Ramos (cell line): ENCODE results near the gene TEX55.
"Not testable (repeated sequence)": the region's sequence is repeated elsewhere in the genome, so short reads cannot be mapped to it uniquely, and the experiment has no call there.

Experiments
- in situ Hi-C: fragments of 300-500 bp; cut with MboI; formaldehyde crosslinking; loops from one replicate; pipeline ENCODE4 v1.14.3; 2022; ENCODE audit warnings: low sequenced_read_pairs; ENCODE audit not compliant: unreplicated experiment

TEX55 gene

DNA sequence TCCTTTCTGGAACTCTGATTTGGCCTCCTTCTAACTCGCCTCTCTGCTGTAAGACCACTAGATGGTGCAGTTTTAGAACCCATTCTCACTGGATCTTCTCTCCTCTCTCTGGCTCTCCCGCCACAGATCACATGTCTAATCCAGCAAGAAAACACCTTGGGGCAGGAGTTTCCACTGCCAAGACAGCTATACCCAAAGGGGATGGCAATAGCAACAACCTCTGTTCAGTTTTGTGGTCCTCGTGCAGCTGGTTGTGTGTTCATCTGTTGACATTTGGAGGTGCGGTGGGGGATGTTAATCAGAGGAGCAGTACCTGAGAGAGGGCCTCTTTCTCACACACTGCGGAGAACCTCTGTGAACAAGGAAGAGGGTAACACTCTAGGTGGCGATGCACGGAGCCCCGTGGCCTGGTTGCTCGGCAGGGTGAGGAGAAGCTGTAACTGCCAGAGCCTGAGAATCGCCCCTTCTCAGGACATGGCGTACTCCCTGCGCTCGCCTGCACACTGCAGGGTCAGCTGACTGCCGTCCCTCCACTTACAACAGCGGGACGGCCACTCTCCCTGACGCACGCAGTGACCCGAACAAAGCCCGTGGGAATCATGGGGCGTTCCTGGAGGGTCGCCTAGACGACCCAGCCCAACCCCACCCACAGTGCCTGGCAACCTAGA is at the start of gene TEX55:
Gene TEX55, plus strand, starts transcription at position 666 of the 668 bp plus-strand sequence. CDS start 25 bp downstream, outside the sequence.
- in situ Hi-C loops = no loop called here

GRCh38 chr3:119098003-119098402 is 48.0 kb upstream of the TEX55 start:
- in situ Hi-C loops = loop anchor here (25.0 kb wide), 1 partner anchor 211 kb away; no protein-coding TSS in a partner anchor

DNA sequence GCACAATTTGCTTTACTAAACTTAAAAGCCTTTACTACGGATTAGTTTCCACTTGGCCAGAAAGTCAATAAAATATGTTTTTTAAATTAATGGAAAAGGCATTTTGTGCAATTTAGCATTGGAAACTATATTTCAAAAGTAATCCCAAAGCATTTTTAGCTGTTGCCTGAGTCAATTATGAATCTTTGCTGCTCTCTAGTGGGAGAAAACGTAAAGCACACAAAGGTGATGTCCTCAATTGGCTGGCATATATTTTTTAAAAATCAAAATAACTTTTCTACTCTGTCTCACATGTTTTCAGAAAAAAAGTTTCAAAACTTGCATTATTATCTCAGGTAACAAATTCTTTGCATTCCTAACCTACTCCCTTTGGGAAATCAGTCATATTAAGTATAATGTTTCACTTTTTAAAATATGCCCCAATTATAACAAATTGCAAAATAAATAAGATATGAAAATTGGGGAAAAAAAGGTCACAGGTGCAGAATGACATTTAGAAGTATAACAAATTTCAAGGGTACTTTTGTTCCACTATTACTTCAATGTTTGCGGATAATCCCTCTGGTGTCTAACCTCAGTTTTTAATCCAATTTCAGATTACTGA is 47.2 kb upstream of the TEX55 start:
- in situ Hi-C loops = loop anchor here (25.0 kb wide), 1 partner anchor 211 kb away; no protein-coding TSS in a partner anchor

DNA sequence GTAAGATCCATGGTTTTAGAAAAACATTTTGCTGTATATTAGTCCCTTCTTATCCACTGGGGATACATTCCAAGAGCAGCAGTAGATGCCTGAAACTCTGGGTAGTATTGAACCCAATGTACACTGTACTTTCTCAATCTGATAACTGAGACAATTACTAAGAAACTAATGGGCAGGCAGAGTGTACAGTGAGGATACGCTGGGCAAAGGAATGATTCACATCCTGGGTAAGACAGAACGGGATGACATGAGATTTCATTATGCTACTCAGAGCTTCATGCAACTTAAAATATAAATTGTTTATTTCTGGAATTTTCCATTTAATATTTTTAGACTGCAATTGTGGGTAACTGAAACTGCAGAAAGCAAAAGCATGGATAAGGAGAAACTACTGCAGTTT is 46.2 kb upstream of the TEX55 start:
- in situ Hi-C loops = loop anchor here (25.0 kb wide), 1 partner anchor 212 kb away; no protein-coding TSS in a partner anchor

DNA sequence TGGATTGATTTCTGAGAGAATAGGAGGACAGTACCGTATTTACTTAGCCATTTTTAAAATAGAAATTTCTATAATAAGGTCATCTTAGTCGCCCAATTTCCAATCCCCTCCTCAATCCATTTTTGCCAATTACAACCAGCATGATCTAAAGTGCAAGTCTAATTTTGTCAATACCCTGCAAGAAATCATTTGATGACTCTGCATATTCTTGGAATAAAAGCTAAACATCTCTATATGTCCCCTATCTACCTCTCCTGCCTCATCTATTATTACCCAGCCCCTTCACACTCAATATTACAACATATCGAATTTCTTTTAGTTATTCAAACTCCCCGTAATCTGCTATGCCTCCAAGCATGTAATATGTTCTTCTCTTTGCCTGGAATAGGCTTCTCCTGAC is 41.9 kb upstream of the TEX55 start:
- in situ Hi-C loops = no loop called here

GRCh38 chr3:119118330-119118729 is 27.6 kb upstream of the TEX55 start:
- in situ Hi-C loops = not testable (repeated sequence)

DNA sequence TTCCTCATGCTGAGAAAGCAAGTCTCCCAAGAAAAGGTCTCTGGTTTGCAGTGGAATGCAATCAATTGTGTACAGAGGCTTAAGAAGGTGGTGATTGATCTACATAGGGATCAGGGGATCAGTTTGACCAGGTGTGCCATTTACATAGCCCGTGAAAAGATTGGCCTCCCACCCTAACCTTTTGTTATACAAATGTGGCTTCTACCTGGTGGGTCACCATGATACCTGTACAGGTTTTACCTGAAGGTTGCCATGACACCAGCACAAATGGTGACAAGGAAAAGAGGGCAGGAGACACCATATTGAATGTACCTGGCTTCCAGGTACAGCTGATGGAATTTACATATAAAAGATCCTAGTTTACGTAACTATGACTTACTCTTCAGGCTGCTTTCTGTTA is 25.5 kb upstream of the TEX55 start:
- in situ Hi-C loops = no loop called here

DNA sequence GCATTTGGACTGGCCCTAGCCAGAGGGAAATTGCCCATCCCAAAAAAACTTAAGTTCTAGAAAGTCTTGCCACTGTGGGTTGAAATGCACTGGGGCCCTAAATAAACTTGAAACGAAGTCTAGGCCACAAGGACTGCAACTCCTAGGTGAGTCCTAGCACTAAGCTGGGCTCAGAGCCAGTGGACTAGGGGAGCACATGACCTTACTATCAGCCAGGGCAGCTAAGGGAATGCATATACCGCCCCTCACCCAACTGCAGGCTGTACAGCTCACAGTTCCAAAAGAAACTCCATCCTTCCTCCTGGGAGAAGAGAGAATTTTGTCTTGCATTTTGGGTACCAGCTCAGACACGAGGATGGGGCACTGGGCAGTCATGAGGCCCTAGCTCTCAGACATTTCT is 23.6 kb upstream of the TEX55 start:
- in situ Hi-C loops = no loop called here

GRCh38 chr3:119125342-119125741 is 20.6 kb upstream of the TEX55 start:
- in situ Hi-C loops = no loop called here

DNA sequence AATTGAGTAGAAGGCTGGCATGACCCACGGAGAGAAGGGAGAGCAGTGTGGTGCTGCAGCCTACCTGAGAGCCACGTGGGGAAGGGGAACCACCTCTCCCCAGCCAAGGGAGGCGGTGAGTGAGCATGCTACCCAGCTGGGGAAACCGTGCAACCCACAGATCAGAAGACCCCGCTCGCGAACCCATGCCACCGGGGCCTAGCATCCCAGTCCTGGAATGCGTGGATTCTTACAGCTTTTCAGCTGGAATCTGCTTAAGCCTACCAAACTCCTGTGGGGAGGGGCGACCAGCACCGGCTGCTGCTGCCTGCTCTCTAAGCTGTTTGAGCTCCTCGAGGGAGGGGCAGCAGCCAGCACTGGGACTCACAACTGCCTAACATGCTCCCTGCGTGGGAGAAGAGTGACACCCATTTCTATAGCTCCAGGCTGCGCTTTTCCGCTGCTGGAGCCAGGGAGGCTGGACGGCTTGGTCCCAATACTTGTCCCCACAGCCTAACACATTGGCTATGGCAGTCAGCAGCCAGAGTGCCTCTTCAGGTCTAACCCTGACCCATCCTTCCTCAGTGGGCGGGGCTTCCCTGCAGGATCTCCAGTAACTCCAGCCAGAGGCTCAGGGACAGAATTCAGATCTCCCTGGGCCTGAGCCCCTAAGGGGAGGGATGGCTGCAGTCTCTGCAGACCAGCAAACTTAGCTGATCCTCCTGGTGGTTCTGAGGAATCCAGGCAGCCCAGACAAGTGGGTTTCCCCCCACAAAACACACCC is 20.0 kb upstream of the TEX55 start:
- in situ Hi-C loops = no loop called here

GRCh38 chr3:119130291-119130690 is 15.7 kb upstream of the TEX55 start:
- in situ Hi-C loops = not testable (repeated sequence)

DNA sequence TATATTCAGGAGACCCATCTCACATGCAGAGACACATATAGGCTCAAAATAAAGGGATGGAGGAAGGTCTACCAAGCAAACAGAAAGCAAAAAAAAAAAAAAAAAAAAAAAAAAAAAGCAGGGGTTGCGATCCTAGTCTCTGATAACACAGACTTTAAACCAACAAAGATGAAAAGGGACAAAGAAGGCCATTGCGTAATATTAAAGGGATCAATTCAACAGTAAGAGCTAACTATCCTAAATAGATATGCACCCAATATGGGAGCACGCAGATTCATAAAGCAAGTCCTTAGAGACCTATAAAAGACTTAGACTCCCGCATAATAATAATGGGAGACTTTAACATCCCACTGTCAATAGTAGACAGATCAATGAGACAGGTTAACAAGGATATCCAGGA is 13.7 kb upstream of the TEX55 start:
- in situ Hi-C loops = not testable (repeated sequence)

- in situ Hi-C loops = not testable (repeated sequence)
Measured at GRCh38 chr3:119139360-119139759, 6.6 kb upstream of the TEX55 start.

- in situ Hi-C loops = no loop called here
Measured at GRCh38 chr3:119140466-119140865, 5.5 kb upstream of the TEX55 start.

DNA sequence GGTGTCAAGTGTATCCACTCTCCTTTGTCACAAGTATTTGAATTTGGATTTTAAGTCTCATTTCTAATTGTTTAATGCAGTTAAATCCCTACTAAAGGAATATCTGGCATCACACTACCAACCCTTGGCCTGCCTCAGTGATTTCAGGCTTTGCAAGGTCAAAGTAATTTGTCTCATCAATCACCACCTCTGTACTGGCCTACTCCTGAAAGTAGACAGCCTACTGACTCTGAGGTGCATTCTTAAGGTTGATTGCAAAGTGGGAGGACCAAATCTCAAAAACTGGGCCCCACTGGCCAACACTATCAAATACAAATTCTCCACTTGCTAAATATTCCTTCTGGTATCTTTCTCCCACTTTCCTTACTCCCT is 851 bp upstream of the TEX55 start:
- in situ Hi-C loops = no loop called here

- in situ Hi-C loops = no loop called here
Measured at GRCh38 chr3:119146578-119147375, 812 bp downstream of the TEX55 start.

DNA sequence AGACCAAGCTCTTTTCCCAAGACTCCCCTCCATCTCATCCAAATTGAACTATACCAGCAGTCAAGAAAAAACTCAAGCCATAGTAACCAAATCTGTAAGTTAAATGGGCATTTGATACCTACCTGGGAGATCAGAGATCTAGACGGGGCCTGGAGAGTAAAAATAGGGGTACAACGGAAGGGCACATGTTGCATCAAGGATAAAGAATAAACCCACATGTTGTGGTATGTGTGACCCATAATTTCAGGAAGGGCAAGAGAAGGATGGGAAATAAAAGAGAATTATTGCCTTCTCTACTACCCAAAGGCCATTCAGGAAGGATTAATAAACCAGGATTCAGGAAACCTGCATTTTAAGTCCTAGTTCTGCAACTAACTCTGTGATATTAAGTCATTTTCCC is 1.5 kb downstream of the TEX55 start:
- in situ Hi-C loops = no loop called here

DNA sequence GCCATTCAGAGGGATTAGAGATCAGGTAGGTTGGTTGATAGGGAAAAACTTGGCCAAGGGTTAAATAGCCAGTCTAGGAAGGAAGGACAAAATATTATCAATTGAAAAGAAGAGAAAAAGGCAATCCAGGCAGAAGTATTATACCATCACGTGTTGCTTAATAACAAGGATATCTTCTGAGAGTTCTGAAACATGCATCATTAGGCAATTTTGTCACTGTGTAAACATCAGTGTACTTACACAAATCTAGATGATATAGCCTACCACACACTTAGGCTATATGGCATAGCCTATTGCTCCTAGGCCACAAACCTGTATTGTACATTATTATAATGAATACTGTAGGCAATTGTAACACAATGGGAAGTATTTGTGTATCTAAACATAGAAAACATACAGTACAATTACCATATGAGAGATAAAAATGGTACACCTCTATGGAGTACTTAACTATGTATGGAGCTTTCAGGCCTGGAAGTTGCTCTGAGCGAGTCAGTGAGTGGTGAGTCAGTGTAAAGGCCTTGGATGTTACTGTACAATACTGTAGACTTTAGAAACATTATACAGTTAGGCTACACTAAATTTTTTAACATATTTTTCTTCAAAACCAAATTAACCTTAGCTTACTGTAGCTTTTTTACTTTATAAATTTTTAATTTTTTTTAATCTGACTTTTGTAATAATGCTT is 2.7 kb downstream of the TEX55 start:
- in situ Hi-C loops = no loop called here

GRCh38 chr3:119149484-119149883 is 3.5 kb downstream of the TEX55 start:
- in situ Hi-C loops = no loop called here

GRCh38 chr3:119156868-119157267 is 10.9 kb downstream of the TEX55 start:
- in situ Hi-C loops = no loop called here
